Measurements from ENCODE around the gene SPAG6. TPM values are rescaled to one million over a fixed set of nuclear protein-coding genes. Genes with fewer than 3 reads are reported as not detected.

The SPAG6 gene
- total and polyA plus RNA-seq, 9 of the 15 experiments (the other 6 are each of a cell fraction or from before 2014, with no cell fraction given), result 3.5 to 23.1 (median 11.8) TPM

GRCh38 chr10:22369434-22370072, 24.3 kb downstream of the SPAG6 start (continued):
- TF ChIP-seq, protein P1, sequence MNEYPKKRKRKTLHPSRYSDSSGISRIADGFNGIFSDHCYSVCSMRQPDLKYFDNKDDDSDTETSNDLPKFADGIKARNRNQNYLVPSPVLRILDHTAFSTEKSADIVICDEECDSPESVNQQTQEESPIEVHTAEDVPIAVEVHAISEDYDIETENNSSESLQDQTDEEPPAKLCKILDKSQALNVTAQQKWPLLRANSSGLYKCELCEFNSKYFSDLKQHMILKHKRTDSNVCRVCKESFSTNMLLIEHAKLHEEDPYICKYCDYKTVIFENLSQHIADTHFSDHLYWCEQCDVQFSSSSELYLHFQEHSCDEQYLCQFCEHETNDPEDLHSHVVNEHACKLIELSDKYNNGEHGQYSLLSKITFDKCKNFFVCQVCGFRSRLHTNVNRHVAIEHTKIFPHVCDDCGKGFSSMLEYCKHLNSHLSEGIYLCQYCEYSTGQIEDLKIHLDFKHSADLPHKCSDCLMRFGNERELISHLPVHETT (CRISPR knock-in tag; conservative IDR thresholded peaks at IDR 0.05 in 1 of 2, IDR thresholded peaks at IDR 0.05 in 1 of 2), result no peak
- TF ChIP-seq TFAM (CRISPR knock-in tag; conservative IDR thresholded peaks at IDR 0.05) (no peak), ZNF699 (CRISPR knock-in tag; IDR thresholded peaks at IDR 0.05; ENCODE audit: insufficient replicate concordance) (no peak), BMI1 (IDR thresholded peaks at IDR 0.05; ENCODE audit: low read length) (no peak), SIN3A (IDR thresholded peaks at IDR 0.05; ENCODE audit: borderline replicate concordance in 2 of 2, control insufficient read depth in 1 of 2, low read depth in 2 of 2, low read length in 2 of 2) (no peak), XRCC4 (IDR thresholded peaks at IDR 0.05; ENCODE audit: extremely low read depth, insufficient read depth, insufficient read length) (no peak), HNRNPH1 (optimal IDR thresholded peaks at IDR 0.05; ENCODE audit: low read depth, low read length) (no peak), ZNF445 (CRISPR knock-in tag; IDR thresholded peaks at IDR 0.05; ENCODE audit: low read depth) (no peak), SMAD2 (IDR thresholded peaks at IDR 0.05; ENCODE audit: low read depth, low read length) (no peak), ESRRA (IDR thresholded peaks at IDR 0.05; ENCODE audit: borderline replicate concordance, low read depth) (peak; percentile 61; the same call in 1 of the 2 replicates), COPS2 (conservative IDR thresholded peaks at IDR 0.05) (no peak), NR4A1 (CRISPR knock-in tag; IDR thresholded peaks at IDR 0.05) (no peak), NR4A1 (tag; IDR thresholded peaks at IDR 0.05) (no peak)
- TF ChIP-seq, protein P2, sequence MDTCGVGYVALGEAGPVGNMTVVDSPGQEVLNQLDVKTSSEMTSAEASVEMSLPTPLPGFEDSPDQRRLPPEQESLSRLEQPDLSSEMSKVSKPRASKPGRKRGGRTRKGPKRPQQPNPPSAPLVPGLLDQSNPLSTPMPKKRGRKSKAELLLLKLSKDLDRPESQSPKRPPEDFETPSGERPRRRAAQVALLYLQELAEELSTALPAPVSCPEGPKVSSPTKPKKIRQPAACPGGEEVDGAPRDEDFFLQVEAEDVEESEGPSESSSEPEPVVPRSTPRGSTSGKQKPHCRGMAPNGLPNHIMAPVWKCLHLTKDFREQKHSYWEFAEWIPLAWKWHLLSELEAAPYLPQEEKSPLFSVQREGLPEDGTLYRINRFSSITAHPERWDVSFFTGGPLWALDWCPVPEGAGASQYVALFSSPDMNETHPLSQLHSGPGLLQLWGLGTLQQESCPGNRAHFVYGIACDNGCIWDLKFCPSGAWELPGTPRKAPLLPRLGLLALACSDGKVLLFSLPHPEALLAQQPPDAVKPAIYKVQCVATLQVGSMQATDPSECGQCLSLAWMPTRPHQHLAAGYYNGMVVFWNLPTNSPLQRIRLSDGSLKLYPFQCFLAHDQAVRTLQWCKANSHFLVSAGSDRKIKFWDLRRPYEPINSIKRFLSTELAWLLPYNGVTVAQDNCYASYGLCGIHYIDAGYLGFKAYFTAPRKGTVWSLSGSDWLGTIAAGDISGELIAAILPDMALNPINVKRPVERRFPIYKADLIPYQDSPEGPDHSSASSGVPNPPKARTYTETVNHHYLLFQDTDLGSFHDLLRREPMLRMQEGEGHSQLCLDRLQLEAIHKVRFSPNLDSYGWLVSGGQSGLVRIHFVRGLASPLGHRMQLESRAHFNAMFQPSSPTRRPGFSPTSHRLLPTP (IDR thresholded peaks at IDR 0.05; ENCODE audit: borderline replicate concordance, extremely low read depth, insufficient read length), result no peak
